Stimulated activated naive B cell treated with anti-CD40 and anti-IgM and Interleukin-4, amounts not matched to agents 10 μg/mL and 1 μg/mL and 100 μg/mL, for 72 hours (primary cell): ENCODE data around the gene ARHGEF28.

Experiments
- ATAC-seq, 2 donors: fragments of 150-1000 bp; cut with Tn5 transposase; replicated peaks; 2 replicates each; pipeline ENCODE4 v1.10.0; 2021; ENCODE audit warnings: moderate library complexity in 1 of 2
- DNase-seq: peaks from one replicate; pipeline ENCODE4 v3.0.0; 2021
- H3K27ac Mint-ChIP-seq: one replicate; pipeline ENCODE4 v1.8.0; 2022; ENCODE audit warnings: mild to moderate bottlenecking, mixed read lengths
- H3K27me3 Mint-ChIP-seq, 2 donors: one replicate each; pipeline ENCODE4 v1.8.0; 2022; ENCODE audit warnings: mixed read lengths in 2 of 2
- H3K36me3 Mint-ChIP-seq, 2 donors: one replicate each; pipeline ENCODE4 v1.8.0; 2022; ENCODE audit warnings: mixed read lengths in 2 of 2, mild to moderate bottlenecking in 1 of 2
- H3K4me1 Mint-ChIP-seq, 2 donors: one replicate each; pipeline ENCODE4 v1.8.0; 2022; ENCODE audit warnings: mixed read lengths in 2 of 2, mild to moderate bottlenecking in 1 of 2
- H3K4me3 Mint-ChIP-seq, 2 donors: one replicate each; pipeline ENCODE4 v1.8.0; 2022; ENCODE audit warnings: mild to moderate bottlenecking in 2 of 2, mixed read lengths in 2 of 2, moderate library complexity in 1 of 2
- H3K9me3 Mint-ChIP-seq, 2 donors: one replicate each; pipeline ENCODE4 v1.8.0; 2022; ENCODE audit warnings: mixed read lengths in 2 of 2, mild to moderate bottlenecking in 1 of 2

The ARHGEF28 gene

DNA sequence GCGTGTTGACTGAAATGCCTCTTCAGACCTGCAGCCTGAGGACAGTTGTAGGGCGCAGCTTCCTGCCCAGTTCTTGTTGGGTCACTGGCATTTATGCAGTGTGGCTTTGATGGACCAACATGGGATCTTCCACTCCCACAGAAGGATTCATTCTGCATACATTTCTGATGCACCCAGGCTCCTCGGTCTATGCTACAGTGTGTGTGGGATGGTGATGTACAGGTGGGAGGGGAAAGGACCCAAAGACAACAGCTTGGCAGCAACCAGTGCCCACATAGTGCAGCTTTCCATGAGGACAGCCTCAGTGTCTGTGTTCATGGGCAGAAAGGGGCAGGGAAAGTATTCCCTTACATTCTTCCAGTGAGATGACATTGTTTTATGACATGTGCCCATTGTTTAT, 237.9 kb downstream of the ARHGEF28 start:
- Mint-ChIP-seq H3K4me3 (no peak overlapping the region), H3K4me1 (peaks cover 0 to 2% of the 10 kb centered on the region in 2 donors), H3K9me3 (no peaks in the 10 kb centered on the region), H3K36me3 (no peaks in the 10 kb centered on the region), H3K27ac (no peak overlapping the region), H3K27me3 (peaks cover 8 to 17% of the 10 kb centered on the region in 2 donors)
- DNase-seq: no peak
- no peak for ATAC-seq

DNA sequence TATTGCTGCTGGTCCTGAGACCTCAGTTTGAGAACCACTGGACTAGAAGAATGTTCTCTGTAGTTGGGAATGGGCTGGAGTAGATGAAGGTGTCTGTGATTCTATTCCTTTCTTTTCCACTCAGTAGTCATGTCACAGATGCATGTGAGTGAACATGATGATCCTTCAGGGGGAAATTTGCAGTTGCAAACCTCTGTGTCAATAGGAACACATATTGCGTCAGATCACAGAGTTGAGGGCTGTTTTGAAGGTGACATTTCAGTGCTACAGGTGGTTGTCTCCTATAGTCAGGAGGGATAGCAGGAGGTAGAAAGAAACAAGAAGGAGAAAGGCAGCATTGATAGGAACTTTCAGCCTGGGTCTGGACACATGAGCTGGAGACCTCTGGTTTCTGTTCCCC, 239.3 kb downstream of the ARHGEF28 start:
- H3K27me3 Mint-ChIP-seq: peaks cover 7 to 16% of the 10 kb centered on the region in 2 donors

DNA sequence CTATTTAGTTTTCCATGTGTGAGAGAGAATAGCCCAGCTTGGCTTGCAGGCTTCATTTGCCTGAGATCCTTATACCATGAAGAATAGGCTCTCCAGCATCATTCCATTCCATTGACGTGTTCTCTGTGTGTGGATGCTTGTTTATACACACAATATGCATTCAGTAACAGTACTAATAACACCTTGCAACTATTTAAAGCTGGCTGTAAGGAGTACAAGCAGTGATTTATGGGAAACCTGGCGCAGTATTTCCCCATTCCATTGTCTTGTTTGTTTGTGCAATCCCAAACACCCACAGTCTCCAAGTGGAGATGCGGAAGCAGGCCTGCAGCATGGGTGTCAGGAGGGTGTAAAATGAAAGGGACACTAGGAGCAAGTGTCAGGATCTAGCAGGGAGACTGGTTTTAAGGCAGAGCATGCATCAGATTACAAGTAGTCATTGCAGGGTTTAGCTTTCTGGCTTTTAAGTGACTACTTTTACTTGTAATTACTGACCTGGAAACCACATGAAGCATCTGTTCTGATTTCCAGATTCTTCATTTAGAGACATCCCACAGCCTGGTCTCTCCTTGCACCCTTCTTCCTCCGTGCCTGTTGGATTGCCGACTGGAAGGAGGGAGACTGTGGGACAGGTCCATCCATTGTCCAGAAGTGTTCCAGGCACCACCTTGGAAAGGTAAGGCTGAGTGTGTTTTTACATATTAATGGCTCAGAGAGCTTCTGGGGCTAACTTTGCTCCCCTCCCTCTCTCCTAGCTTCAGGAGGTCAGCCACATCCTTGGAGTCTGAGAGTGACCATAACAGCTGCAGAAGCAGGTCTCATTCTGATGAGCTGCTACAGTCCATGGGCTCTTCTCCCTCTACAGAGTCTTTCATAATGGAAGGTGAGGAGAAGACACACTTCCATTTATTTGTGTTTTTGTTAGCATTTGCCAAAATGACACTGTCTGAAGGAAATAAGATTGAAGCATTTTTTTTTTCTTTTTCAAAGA, 241.6 kb downstream of the ARHGEF28 start:
- no peaks in the 10 kb centered on the region for H3K36me3 Mint-ChIP-seq
- no peaks in the 10 kb centered on the region for H3K9me3 Mint-ChIP-seq
- DNase-seq (no peak), ATAC-seq (no peak)
- no peak overlapping the region for H3K4me3 Mint-ChIP-seq
- no peaks in the 10 kb centered on the region for H3K4me1 Mint-ChIP-seq
- peaks cover 0 to 9% of the 10 kb centered on the region in 2 donors for H3K27me3 Mint-ChIP-seq
- no peak overlapping the region for H3K27ac Mint-ChIP-seq

More for the DNA sequence above, 239.3 kb downstream of the ARHGEF28 start:
- no peaks in the 10 kb centered on the region for H3K36me3 Mint-ChIP-seq
- H3K4me3 Mint-ChIP-seq: no peak overlapping the region
- ATAC-seq (no peak), DNase-seq (no peak)
- H3K27ac Mint-ChIP-seq: no peak overlapping the region
- H3K9me3 Mint-ChIP-seq: no peaks in the 10 kb centered on the region
- H3K4me1 Mint-ChIP-seq: no peaks in the 10 kb centered on the region

DNA sequence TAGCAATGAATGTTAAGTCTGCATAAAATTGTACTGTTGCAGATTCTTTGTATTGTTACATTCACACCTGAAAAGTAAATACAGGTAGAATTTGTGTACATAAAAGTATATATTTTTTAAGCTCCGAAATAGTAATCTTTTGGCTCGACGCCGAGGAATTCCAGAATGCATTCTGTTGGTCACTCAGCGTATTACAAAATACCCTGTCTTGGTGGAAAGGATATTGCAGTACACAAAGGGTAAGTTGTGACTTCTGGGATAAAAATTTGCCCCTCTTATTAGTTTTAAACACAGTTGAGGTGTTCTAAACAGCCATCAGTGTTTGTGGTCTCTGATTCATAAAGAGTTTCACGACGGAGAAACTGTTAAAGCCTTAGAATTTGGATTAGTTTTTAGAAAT, 257.6 kb downstream of the ARHGEF28 start:
- no peaks in the 10 kb centered on the region for H3K36me3 Mint-ChIP-seq
- no peaks in the 10 kb centered on the region for H3K9me3 Mint-ChIP-seq
- peaks cover 7 to 11% of the 10 kb centered on the region in 2 donors for H3K27me3 Mint-ChIP-seq
- DNase-seq: no peak
- no peaks in the 10 kb centered on the region for H3K4me1 Mint-ChIP-seq
- ATAC-seq: no peak
- H3K27ac Mint-ChIP-seq: no peak overlapping the region
- no peak overlapping the region for H3K4me3 Mint-ChIP-seq

DNA sequence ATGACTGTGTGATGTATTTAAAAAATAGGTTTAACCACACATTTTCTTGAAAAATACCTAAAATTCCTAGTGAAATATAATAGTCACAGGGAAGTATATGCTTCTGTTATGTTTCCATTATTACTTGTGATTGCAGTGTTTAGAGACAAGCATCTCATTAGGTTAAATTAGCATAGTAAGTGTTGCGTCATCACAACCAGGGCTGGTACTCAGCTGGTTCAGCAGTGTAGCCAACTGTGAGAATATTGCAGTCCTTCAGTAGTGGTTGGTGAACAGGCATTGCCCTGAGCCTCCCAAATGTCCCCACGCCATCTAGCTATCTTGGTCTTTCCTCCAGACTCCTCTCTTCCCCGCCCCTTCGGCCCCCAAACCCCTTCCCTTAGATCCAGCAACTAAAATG, 261.7 kb downstream of the ARHGEF28 start:
- Mint-ChIP-seq H3K4me3 (no peak overlapping the region), H3K9me3 (peaks cover 0 to 3% of the 10 kb centered on the region in 2 donors), H3K27me3 (peaks cover 13 to 16% of the 10 kb centered on the region in 2 donors), H3K4me1 (no peaks in the 10 kb centered on the region), H3K27ac (no peak overlapping the region), H3K36me3 (no peaks in the 10 kb centered on the region)
- DNase-seq (no peak), ATAC-seq (no peak)

DNA sequence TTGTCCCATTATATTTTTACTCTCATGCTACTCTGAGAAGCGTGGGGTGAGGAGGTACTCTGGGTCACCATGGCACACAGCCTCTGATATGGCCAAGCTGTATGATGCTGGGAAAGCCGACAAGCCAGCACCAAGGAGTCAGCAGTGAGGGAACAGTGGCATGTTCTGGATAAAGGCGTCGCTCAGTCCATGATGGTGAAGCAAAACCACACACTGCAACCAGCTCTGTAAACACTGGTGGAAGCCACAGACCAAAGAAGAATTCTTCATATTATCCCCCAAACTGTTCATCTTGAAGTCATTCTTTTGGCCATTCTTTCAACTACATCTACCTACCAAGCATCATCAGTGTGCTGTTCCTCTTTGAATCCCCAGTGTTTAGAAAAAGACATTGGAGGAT, 264.6 kb downstream of the ARHGEF28 start:
- ATAC-seq: no peak

DNA sequence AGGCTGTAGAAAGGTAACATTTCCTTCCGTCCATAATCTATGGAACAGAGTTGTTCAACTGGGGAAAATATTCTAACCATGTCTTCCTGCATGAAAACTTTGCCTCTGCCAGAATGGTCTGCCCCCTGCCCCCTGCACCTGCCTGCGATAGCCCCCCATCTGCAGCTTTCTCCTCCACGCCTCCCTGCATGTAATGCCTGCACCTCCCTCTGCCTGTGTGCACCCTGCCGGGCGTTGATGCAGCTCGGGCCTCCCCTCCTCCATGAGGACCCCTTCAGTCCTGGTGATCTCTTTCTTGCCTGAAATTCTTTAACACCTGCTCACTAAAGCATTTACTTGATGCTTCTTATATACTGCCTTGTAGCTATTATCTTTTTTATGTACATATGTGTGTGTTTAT, 266.2 kb downstream of the ARHGEF28 start:
- Mint-ChIP-seq H3K9me3 (peaks cover 0 to 3% of the 10 kb centered on the region in 2 donors), H3K27me3 (peaks cover 36 to 37% of the 10 kb centered on the region in 2 donors), H3K27ac (no peak overlapping the region), H3K36me3 (no peaks in the 10 kb centered on the region), H3K4me3 (no peak overlapping the region), H3K4me1 (no peaks in the 10 kb centered on the region)
- DNase-seq (no peak), ATAC-seq (no peak)

More for the DNA sequence above, 264.6 kb downstream of the ARHGEF28 start:
- Mint-ChIP-seq H3K9me3 (peaks cover 0 to 3% of the 10 kb centered on the region in 2 donors), H3K36me3 (no peaks in the 10 kb centered on the region), H3K4me3 (no peak overlapping the region), H3K27ac (no peak overlapping the region), H3K27me3 (peaks cover 25 to 28% of the 10 kb centered on the region in 2 donors), H3K4me1 (no peaks in the 10 kb centered on the region)
- no peak for DNase-seq

DNA sequence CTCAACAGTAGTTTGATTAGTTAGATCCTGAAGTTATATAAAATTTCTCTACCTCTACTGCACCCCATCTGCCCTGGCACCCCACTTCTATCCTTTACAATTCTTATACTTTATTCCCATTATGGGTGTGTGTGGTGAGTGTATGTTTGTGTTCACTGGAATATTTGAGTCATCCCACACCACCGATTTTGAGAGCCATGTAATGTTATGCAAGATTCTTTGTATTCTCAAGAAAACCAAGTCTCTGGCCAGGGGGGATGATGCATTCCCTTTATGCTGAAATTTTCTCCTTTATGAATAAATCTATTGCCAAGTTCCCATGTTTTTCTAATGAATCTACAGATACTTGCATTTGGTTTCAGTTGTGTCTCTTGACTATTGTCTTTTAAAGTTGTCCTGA, 266.8 kb downstream of the ARHGEF28 start:
- DNase-seq: no peak
- Mint-ChIP-seq H3K4me3 (no peak overlapping the region), H3K4me1 (no peaks in the 10 kb centered on the region), H3K36me3 (no peaks in the 10 kb centered on the region), H3K27ac (no peak overlapping the region), H3K27me3 (peaks cover 36 to 37% of the 10 kb centered on the region in 2 donors), H3K9me3 (peaks cover 0 to 3% of the 10 kb centered on the region in 2 donors)
- ATAC-seq: no peak

DNA sequence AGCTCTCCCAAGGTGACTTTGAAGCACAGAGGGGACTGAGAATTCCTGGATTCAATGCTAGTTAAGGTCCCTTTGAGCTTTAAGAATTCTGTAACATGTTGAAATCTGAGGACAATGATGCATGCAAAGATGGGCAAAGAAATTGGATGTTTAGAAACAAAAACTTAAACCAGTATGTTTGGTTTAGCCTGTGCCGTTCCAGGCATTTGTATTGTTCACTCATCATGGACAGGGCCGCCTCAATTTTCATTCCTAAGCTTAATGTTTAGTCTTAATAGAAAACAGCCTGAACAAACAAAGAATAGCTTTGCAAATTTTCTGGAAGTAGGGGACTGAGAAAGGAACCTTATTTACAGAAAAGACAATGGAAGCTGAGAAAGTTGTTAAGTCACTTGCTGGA, 267.8 kb downstream of the ARHGEF28 start:
- Mint-ChIP-seq H3K27me3 (peaks cover 31 to 34% of the 10 kb centered on the region in 2 donors), H3K9me3 (peaks cover 0 to 3% of the 10 kb centered on the region in 2 donors), H3K4me1 (peaks cover 0 to 1% of the 10 kb centered on the region in 2 donors)

DNA sequence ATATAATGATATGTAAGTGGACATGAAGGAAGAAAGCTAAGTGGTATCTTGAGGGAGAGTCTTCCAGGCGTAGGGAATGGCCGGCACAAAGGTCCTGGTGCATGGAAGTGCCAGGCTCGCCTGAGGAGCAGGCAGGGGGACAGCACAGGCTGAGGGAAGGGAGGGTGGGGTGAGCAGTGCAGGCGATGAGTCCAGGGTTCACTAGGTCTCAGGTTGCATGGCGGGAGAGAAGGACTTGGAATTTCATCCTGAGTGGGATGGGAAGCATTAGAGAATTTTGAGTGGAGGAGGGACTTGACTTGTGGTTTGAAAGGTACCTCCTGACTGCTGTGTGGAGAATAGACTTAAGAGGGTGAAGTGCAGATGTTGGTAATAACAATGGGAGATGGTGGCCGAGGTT, 268.9 kb downstream of the ARHGEF28 start:
- H3K36me3 Mint-ChIP-seq: no peaks in the 10 kb centered on the region
- no peak overlapping the region for H3K27ac Mint-ChIP-seq
- DNase-seq (no peak), ATAC-seq (no peak)
- no peak overlapping the region for H3K4me3 Mint-ChIP-seq
- peaks cover 30 to 31% of the 10 kb centered on the region in 2 donors for H3K27me3 Mint-ChIP-seq
- H3K9me3 Mint-ChIP-seq: peaks cover 0 to 3% of the 10 kb centered on the region in 2 donors
- peaks cover 6 to 7% of the 10 kb centered on the region in 2 donors for H3K4me1 Mint-ChIP-seq

More for the DNA sequence above, 267.8 kb downstream of the ARHGEF28 start:
- DNase-seq: no peak
- ATAC-seq: no peak
- no peak overlapping the region for H3K4me3 Mint-ChIP-seq
- H3K36me3 Mint-ChIP-seq: no peaks in the 10 kb centered on the region
- no peak overlapping the region for H3K27ac Mint-ChIP-seq

DNA sequence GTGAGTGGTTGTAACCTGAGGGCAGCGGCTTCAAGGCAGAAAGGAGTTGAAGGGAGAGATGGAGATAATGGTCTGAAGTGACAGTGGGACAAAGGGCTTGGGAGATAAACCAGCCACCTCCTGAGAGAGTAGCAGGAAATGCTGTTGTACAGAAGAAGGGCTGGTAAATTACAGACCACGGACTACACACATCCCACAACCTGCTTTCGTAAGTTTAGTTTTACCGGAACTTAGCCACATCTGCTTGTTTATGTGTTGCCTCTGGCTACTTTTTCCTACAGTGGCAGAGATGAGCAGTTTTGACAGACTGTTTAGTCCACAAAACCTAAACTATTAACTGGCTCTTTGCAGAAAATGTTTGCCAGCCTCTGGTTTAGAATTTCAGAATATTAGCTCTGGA, 269.5 kb downstream of the ARHGEF28 start:
- no peak overlapping the region for H3K27ac Mint-ChIP-seq
- H3K36me3 Mint-ChIP-seq: no peaks in the 10 kb centered on the region
- DNase-seq (no peak), ATAC-seq (no peak)
- no peak overlapping the region for H3K4me3 Mint-ChIP-seq
- H3K27me3 Mint-ChIP-seq: peaks cover 31 to 32% of the 10 kb centered on the region in 2 donors
- peaks cover 0 to 3% of the 10 kb centered on the region in 2 donors for H3K9me3 Mint-ChIP-seq
- peaks cover 6 to 7% of the 10 kb centered on the region in 2 donors for H3K4me1 Mint-ChIP-seq

DNA sequence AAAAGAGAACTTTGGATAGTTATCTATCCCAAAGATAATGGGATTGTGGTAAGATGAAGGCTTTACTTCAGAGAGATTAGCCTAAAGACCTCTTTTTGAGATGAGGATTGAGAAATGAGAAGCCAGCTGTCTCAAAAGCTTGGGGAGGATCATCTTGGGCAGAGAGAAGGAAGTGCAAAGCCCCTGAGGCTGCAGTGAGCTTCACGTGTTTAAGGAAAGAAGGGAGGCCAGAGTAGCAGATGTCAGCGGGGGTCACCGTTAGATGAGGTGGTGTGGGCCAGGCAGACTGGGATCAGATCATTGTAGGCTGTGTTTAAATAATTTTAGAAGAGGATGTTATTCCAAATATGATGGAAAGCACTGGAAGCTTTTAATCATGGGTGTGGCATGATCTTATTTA, 270.1 kb downstream of the ARHGEF28 start:
- no peak for DNase-seq
- no peak overlapping the region for H3K27ac Mint-ChIP-seq
- no peak overlapping the region for H3K4me3 Mint-ChIP-seq
- H3K9me3 Mint-ChIP-seq: peaks cover 0 to 3% of the 10 kb centered on the region in 2 donors
- ATAC-seq: no peak
- H3K4me1 Mint-ChIP-seq: peaks cover 6 to 7% of the 10 kb centered on the region in 2 donors
- peaks cover 33 to 38% of the 10 kb centered on the region in 2 donors for H3K27me3 Mint-ChIP-seq
- no peaks in the 10 kb centered on the region for H3K36me3 Mint-ChIP-seq

DNA sequence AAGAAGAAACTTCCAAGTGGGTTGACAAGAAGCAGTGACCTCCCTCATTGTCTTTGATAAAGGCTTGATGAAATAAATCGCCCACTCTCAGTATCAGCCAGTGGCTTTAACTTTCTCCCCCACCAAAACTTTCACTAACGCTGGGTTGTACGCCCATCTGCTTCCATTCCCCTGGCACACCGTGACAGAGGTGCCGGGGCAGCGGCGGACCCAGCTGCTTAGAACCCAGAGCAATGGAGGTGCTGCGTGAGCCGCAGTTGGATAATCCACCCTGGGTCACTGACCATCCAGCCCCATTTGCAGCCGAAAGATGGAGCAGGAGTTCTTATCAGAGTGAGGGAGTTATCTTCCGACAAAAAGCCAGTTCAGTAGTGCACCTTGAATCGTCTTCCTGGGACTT, 270.7 kb downstream of the ARHGEF28 start:
- no peaks in the 10 kb centered on the region for H3K36me3 Mint-ChIP-seq
- peaks cover 0 to 3% of the 10 kb centered on the region in 2 donors for H3K9me3 Mint-ChIP-seq
- H3K27ac Mint-ChIP-seq: no peak overlapping the region
- ATAC-seq (no peak), DNase-seq (no peak)
- peaks cover 34 to 44% of the 10 kb centered on the region in 2 donors for H3K27me3 Mint-ChIP-seq
- H3K4me1 Mint-ChIP-seq: peaks cover 6 to 7% of the 10 kb centered on the region in 2 donors
- H3K4me3 Mint-ChIP-seq: no peak overlapping the region

DNA sequence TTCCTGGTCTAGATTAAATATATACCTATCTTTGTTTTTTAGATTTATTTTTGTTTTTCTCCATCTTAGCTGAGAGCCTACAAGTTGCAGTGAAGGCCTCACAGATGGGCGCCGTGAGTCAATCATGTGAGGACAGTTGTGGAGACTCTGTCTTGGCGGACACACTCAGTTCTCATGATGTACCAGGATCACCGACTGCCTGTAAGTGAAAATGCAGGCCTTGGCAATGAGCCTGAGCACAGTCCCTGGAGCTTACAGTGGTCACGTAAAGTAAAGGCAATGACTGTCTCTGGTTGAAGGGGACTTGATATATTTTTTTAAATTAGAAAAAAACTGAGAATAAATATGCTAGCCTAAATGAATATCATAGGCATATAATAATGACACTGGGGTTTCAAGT, 271.9 kb downstream of the ARHGEF28 start:
- H3K4me1 Mint-ChIP-seq: peaks cover 6 to 7% of the 10 kb centered on the region in 2 donors
- H3K9me3 Mint-ChIP-seq: no peaks in the 10 kb centered on the region
- H3K27ac Mint-ChIP-seq: no peak overlapping the region
- H3K36me3 Mint-ChIP-seq: no peaks in the 10 kb centered on the region
- H3K4me3 Mint-ChIP-seq: no peak overlapping the region
- no peak for DNase-seq
- ATAC-seq: no peak
- peaks cover 30 to 40% of the 10 kb centered on the region in 2 donors for H3K27me3 Mint-ChIP-seq

DNA sequence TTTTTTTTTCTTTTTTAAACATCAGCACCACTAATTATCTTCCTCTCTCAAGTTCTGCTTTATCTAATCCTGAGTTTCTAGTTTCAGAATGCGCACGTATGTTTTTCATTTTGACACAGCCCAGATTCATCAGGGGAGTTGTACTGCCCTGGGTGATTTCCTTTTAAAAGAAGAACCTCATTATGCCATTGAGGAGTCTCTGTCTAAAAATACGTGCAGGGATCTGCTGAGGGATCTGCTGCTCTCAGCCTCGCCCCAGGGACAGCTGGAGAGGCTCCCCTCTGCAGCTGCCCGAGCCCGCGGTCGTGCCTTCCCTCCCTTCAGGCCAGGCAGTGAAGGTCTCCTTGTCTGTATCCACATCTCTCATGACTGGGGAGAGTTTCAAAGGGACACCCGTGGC, 273.1 kb downstream of the ARHGEF28 start:
- DNase-seq: peak; percentile 31
- H3K27ac Mint-ChIP-seq: peak overlapping the region; percentile 56
- ATAC-seq: peak; percentile 89 to 94
- H3K4me3 Mint-ChIP-seq: no peak overlapping the region
- no peaks in the 10 kb centered on the region for H3K36me3 Mint-ChIP-seq
- peaks cover 30 to 47% of the 10 kb centered on the region in 2 donors for H3K27me3 Mint-ChIP-seq
- peaks cover 6 to 7% of the 10 kb centered on the region in 2 donors for H3K4me1 Mint-ChIP-seq
- no peaks in the 10 kb centered on the region for H3K9me3 Mint-ChIP-seq
